Activated CD4-positive, alpha-beta T cell treated with anti-CD3 and anti-CD28 coated beads, Interleukin-2, amount 10 ng/mL, durations not matched to agents 7 days and 5 days (primary cell): ENCODE data around the gene DCC. TPM values are rescaled to one million over a fixed set of nuclear protein-coding genes. Genes with fewer than 3 reads are reported as not detected.

ENCODE experiments used
- CTCF ChIA-PET: fragments of 350-600 bp; sonication (Branson Sonifier 250); formaldehyde crosslinking; loops from one replicate; lab custom pipeline; 2021; ENCODE audit warnings: antibody characterized with exemption; lab: Charles Lee
- POLR2A ChIA-PET: fragments of 350-600 bp; sonication (Branson Sonifier 250); formaldehyde crosslinking; loops from one replicate; lab custom pipeline; 2021; ENCODE audit warnings: antibody characterized with exemption; lab: Charles Lee
- DNase-seq: peaks from one replicate; pipeline ENCODE4 v3.0.0-alpha.2; 2020
- H3K27ac Mint-ChIP-seq: one replicate; pipeline ENCODE4 v1.8.0; 2021; ENCODE audit warnings: mild to moderate bottlenecking, moderate library complexity, mixed read lengths
- H3K27me3 Mint-ChIP-seq: one replicate; pipeline ENCODE4 v1.8.0; 2021; ENCODE audit warnings: mixed read lengths
- H3K36me3 Mint-ChIP-seq: one replicate; pipeline ENCODE4 v1.8.0; 2021; ENCODE audit warnings: low read depth, mixed read lengths
- H3K4me1 Mint-ChIP-seq: one replicate; pipeline ENCODE4 v1.8.0; 2021; ENCODE audit warnings: mixed read lengths
- H3K4me3 Mint-ChIP-seq: one replicate; pipeline ENCODE4 v1.8.0; 2021; ENCODE audit warnings: mild to moderate bottlenecking, moderate library complexity, mixed read lengths
- H3K9me3 Mint-ChIP-seq: one replicate; pipeline ENCODE4 v1.8.0; 2021; ENCODE audit warnings: mixed read lengths
- total RNA-seq, 2 experiments: library from RNA; stranded (reverse); gene quantifications; one replicate each; pipeline ENCODE4 v1.2.3, GENCODE V29; 2021

Gene DCC
- total RNA-seq = not detected

- DNase-seq = no peak
- Mint-ChIP-seq H3K4me1 (no peaks in the 10 kb centered on the region), H3K27ac (no peak within 1 kb of the TSS), H3K4me3 (no peak within 1 kb of the TSS), H3K36me3 (no peaks in the 10 kb centered on the region), H3K27me3 (peaks cover 29% of the 10 kb centered on the region), H3K9me3 (no peaks in the 10 kb centered on the region)
- ChIA-PET CTCF (no interaction called here), POLR2A (no interaction called here)
Measured at GRCh38 chr18:52339891-52340371, at the start of gene DCC. Gene DCC, plus strand, starts transcription at chr18:52340197. Its CDS starts 591 bp downstream, at chr18:52340788.

GRCh38 chr18:52310651-52311050 is 29.3 kb upstream of the DCC start:
- no peak for DNase-seq
- H3K27ac Mint-ChIP-seq = no peak overlapping the region
- POLR2A ChIA-PET = interaction anchor here (0.7 kb wide), 1 partner anchor 1938 kb away, joined by 4 read pairs; no protein-coding TSS in a partner anchor
- H3K36me3 Mint-ChIP-seq = no peaks in the 10 kb centered on the region
- CTCF ChIA-PET = no interaction called here
- no peaks in the 10 kb centered on the region for H3K4me1 Mint-ChIP-seq
- H3K4me3 Mint-ChIP-seq = no peak overlapping the region
- H3K27me3 Mint-ChIP-seq = no peaks in the 10 kb centered on the region
- peaks cover 3% of the 10 kb centered on the region for H3K9me3 Mint-ChIP-seq

- H3K4me3 Mint-ChIP-seq = no peak overlapping the region
- CTCF ChIA-PET = no interaction called here
- H3K9me3 Mint-ChIP-seq = peaks cover 3% of the 10 kb centered on the region
- POLR2A ChIA-PET = interaction anchor here (0.7 kb wide), 1 partner anchor 1938 kb away, joined by 4 read pairs; no protein-coding TSS in a partner anchor
- no peak overlapping the region for H3K27ac Mint-ChIP-seq
- H3K36me3 Mint-ChIP-seq = no peaks in the 10 kb centered on the region
- no peaks in the 10 kb centered on the region for H3K4me1 Mint-ChIP-seq
- no peaks in the 10 kb centered on the region for H3K27me3 Mint-ChIP-seq
- no peak for DNase-seq
Measured at GRCh38 chr18:52311331-52311730, 28.7 kb upstream of the DCC start.

GRCh38 chr18:52312346-52312745 is 27.7 kb upstream of the DCC start:
- Mint-ChIP-seq H3K27ac (no peak overlapping the region), H3K36me3 (no peaks in the 10 kb centered on the region), H3K4me1 (no peaks in the 10 kb centered on the region), H3K27me3 (no peaks in the 10 kb centered on the region), H3K9me3 (peaks cover 3% of the 10 kb centered on the region), H3K4me3 (no peak overlapping the region)
- ChIA-PET POLR2A (no interaction called here), CTCF (no interaction called here)
- DNase-seq = no peak

DNA sequence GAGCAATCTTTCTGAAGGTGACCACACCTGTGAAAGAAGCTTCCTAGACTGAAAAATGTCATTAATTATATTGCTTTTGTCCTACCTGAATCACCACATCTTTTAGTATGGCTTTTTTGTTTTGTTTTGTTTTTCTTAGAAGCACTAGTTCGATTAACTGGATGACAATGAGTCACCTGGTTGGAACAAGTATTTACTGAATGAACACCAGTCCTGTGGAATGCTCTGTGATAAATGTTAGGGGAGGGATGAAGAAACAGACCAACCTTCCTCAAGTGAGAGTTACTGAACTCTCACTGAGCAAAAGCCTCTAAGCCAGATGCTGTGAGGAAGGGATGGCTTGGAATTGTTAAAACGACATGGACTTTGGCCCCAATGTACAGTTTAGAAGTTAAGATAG is 26.8 kb upstream of the DCC start:
- no peak for DNase-seq
- ChIA-PET CTCF (no interaction called here), POLR2A (no interaction called here)
- Mint-ChIP-seq H3K9me3 (peaks cover 3% of the 10 kb centered on the region), H3K4me1 (no peaks in the 10 kb centered on the region), H3K27me3 (no peaks in the 10 kb centered on the region), H3K4me3 (no peak overlapping the region), H3K27ac (no peak overlapping the region), H3K36me3 (no peaks in the 10 kb centered on the region)

DNA sequence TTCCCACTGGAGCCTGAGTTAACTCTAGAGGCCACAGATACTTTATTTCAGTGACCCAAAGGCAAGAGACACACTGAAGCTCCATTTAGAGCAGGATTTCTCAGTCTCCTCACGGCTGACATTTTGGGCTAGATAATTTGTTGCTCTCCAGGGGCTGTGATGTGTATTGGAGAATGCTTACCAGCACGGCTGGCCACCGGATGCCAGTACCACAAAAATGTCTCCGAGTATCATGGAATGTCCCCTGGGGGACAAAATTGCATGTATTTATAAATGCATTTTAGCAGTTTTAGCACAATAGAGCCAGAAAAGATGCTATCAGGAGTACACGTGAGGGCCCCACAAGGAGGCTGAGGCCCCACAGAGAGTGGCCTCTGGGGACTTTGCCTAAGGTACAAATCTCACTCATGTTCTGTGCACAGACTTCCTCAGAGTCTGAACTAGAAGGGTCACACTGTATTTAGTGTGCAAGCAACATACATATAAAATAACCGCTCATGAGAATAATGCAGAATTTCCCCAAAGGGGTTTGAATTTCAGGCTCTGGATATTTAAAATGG is 20.5 kb upstream of the DCC start:
- no peaks in the 10 kb centered on the region for H3K9me3 Mint-ChIP-seq

DNA sequence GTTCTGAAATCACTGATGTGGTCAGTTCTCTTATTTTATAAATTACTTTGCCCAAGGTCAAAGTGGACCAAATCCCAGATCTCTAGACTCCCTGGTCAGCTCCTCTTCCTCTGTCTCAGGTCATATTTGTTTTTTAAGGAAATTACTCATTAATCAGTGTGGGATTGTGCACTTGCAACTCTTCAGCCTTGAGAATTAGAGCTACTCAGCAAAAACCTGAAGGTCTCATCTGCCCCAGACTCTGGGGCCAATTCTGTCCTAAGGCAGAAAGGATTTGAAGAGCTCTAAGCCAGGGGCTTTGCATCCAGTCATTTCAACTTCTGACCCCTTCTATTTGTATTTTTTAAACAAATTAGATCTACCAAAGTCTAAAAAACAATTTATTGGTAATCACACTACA is 17.7 kb upstream of the DCC start:
- H3K4me1 Mint-ChIP-seq = no peaks in the 10 kb centered on the region
- H3K27me3 Mint-ChIP-seq = no peaks in the 10 kb centered on the region
- no peaks in the 10 kb centered on the region for H3K9me3 Mint-ChIP-seq
- no peak overlapping the region for H3K4me3 Mint-ChIP-seq
- POLR2A ChIA-PET = no interaction called here
- DNase-seq = no peak
- no peaks in the 10 kb centered on the region for H3K36me3 Mint-ChIP-seq
- CTCF ChIA-PET = no interaction called here
- H3K27ac Mint-ChIP-seq = no peak overlapping the region

More for the DNA sequence above, 20.5 kb upstream of the DCC start:
- CTCF ChIA-PET = no interaction called here
- H3K36me3 Mint-ChIP-seq = no peaks in the 10 kb centered on the region
- H3K27ac Mint-ChIP-seq = no peak overlapping the region
- POLR2A ChIA-PET = no interaction called here
- no peak for DNase-seq
- H3K27me3 Mint-ChIP-seq = no peaks in the 10 kb centered on the region
- H3K4me3 Mint-ChIP-seq = no peak overlapping the region
- H3K4me1 Mint-ChIP-seq = no peaks in the 10 kb centered on the region

- Mint-ChIP-seq H3K27me3 (no peaks in the 10 kb centered on the region), H3K4me3 (no peak overlapping the region), H3K36me3 (no peaks in the 10 kb centered on the region), H3K4me1 (no peaks in the 10 kb centered on the region), H3K27ac (no peak overlapping the region), H3K9me3 (no peaks in the 10 kb centered on the region)
- ChIA-PET POLR2A (no interaction called here), CTCF (no interaction called here)
- no peak for DNase-seq
Measured at GRCh38 chr18:52323802-52324201, 16.2 kb upstream of the DCC start.

DNA sequence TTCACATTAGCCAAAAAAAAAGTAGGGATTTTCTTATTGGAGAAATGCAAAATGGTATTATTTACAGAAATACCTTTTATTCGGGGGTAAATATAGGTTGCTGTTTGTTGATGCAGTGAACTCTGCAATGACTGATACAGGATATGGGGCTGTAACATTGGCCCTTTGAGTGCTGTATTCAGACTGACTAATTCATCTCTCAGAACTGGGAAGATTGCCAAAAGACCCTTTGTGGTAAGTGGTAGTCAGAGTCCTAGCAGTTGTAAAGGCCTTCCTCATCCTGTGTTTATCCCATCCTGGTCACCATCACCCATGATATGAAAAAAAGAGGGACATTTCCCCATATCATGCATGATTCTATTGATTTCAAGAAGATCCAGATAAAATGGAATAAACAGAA is 14.0 kb upstream of the DCC start:
- Mint-ChIP-seq H3K4me1 (no peaks in the 10 kb centered on the region), H3K9me3 (no peaks in the 10 kb centered on the region), H3K27me3 (no peaks in the 10 kb centered on the region), H3K4me3 (no peak overlapping the region), H3K36me3 (no peaks in the 10 kb centered on the region), H3K27ac (no peak overlapping the region)
- CTCF ChIA-PET = no interaction called here
- no peak for DNase-seq
- POLR2A ChIA-PET = no interaction called here

DNA sequence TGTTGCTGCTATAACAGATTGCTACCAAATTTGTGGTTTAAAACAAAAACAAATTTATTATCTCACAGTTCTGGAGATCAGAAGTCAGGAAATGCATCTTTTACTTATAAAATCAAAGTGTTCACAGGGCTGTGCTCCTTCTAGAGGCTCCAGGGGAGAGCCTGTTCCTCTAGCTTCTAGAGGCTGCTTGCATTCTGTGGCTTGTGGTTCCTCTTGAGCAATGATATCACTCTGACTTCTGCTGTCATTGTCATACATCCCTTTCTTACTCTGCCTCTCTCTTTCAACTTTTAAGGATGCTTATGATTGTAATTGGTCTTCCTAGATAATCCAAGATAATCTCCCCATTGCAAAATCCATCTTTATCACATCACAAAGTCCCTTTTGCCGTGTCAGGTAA is 6.1 kb upstream of the DCC start:
- no peaks in the 10 kb centered on the region for H3K36me3 Mint-ChIP-seq
- H3K9me3 Mint-ChIP-seq = no peaks in the 10 kb centered on the region
- ChIA-PET CTCF (no interaction called here), POLR2A (no interaction called here)
- no peaks in the 10 kb centered on the region for H3K4me1 Mint-ChIP-seq
- no peak overlapping the region for H3K27ac Mint-ChIP-seq
- H3K27me3 Mint-ChIP-seq = peaks cover 1% of the 10 kb centered on the region
- DNase-seq = no peak
- H3K4me3 Mint-ChIP-seq = no peak overlapping the region

DNA sequence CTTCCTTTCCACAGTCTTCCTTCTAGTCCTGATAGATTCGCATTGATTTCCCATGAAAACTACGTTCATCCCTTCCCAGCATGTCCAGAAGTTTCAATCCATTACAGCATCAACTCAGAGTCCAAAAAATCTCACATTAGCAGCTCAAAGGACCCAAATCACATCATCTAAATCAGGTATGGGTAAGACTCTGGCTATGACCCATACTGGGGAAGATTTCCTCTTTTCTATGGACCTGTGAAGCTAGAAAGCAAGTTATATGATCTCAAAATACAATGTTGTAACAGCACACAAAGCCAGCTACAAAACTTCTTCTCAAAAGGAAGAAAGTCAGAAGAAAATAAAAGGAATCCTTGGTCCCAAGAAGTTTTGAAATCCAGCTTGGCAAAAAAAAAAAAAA is 5.7 kb upstream of the DCC start:
- no peak overlapping the region for H3K27ac Mint-ChIP-seq
- ChIA-PET CTCF (no interaction called here), POLR2A (no interaction called here)
- no peak for DNase-seq
- peaks cover 5% of the 10 kb centered on the region for H3K27me3 Mint-ChIP-seq
- no peaks in the 10 kb centered on the region for H3K4me1 Mint-ChIP-seq
- H3K4me3 Mint-ChIP-seq = no peak overlapping the region
- H3K9me3 Mint-ChIP-seq = no peaks in the 10 kb centered on the region
- H3K36me3 Mint-ChIP-seq = no peaks in the 10 kb centered on the region

- ChIA-PET CTCF (no interaction called here), POLR2A (no interaction called here)
- Mint-ChIP-seq H3K4me3 (no peak overlapping the region), H3K9me3 (no peaks in the 10 kb centered on the region), H3K4me1 (no peaks in the 10 kb centered on the region), H3K27me3 (peaks cover 7% of the 10 kb centered on the region), H3K36me3 (no peaks in the 10 kb centered on the region), H3K27ac (no peak overlapping the region)
- DNase-seq = no peak
Measured at GRCh38 chr18:52334896-52335295, 5.1 kb upstream of the DCC start.

DNA sequence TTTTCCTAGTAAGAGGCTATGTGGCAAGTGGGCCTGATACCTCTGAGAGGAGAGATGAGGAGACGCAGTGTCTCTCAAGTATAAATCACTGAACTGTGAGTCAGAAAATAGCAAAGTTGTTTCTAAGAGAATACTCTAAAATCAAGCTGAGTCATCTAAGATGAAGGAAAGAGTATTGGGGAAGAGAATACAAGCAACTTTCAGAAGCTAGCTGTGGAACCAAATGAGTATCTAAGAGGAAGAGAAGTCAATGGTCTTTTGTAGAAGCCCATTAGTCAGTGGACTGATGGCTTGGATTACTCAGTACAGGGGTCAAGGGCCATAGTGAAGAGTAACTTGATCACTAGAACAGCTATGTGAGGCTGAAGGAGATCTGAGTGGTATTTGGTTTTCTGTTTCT is 2.7 kb upstream of the DCC start:
- ChIA-PET CTCF (no interaction called here), POLR2A (no interaction called here)
- no peak overlapping the region for H3K4me3 Mint-ChIP-seq
- DNase-seq = no peak
- no peaks in the 10 kb centered on the region for H3K9me3 Mint-ChIP-seq
- H3K4me1 Mint-ChIP-seq = no peaks in the 10 kb centered on the region
- peaks cover 29% of the 10 kb centered on the region for H3K27me3 Mint-ChIP-seq
- no peaks in the 10 kb centered on the region for H3K36me3 Mint-ChIP-seq
- no peak overlapping the region for H3K27ac Mint-ChIP-seq

DNA sequence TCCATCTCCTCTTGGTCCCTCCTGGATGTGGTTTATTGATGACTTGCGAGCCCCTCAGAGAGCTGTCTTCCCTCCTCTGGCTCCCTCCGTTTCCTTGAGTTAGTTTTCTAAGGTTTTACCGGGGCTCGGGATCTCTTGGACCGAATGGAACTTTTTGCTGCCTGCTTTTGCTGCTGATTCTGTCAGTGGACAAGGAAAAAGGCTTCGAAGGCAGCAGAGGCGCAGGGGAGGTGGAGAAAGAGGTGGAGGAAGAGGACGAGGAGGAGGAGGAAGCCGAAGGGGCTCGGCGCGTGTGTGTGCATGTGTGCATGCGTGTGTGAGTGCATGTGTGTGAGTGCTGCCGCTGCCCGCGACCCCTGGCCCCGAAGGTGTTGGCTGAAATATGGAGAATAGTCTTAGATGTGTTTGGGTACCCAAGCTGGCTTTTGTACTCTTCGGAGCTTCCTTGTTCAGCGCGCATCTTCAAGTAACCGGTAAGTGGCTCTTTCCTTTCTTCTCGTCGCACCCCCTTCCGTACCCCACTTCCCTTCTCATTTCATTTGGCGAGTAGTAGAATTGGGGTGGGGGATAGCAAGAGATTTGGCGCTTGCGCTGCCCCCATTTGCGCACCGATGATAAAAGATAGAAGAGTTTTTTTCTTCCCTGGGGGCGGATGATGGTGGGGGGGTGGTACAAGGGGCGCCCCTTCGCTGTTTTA is 557 bp downstream of the DCC start:
- H3K27me3 Mint-ChIP-seq = peaks cover 29% of the 10 kb centered on the region
- DNase-seq = no peak
- ChIA-PET POLR2A (no interaction called here), CTCF (no interaction called here)
- no peaks in the 10 kb centered on the region for H3K9me3 Mint-ChIP-seq
- H3K27ac Mint-ChIP-seq = no peak overlapping the region
- no peak overlapping the region for H3K4me3 Mint-ChIP-seq
- no peaks in the 10 kb centered on the region for H3K36me3 Mint-ChIP-seq
- no peaks in the 10 kb centered on the region for H3K4me1 Mint-ChIP-seq
